GM18873 (cell line): ENCODE measurements around the gene MERTK.
"Not testable (repeated sequence)": the region's sequence is repeated elsewhere in the genome, so short reads cannot be mapped to it uniquely, and the experiment has no call there.

Experiments
- ATAC-seq: cut with Tn5 transposase; IDR thresholded peaks from one replicate; pipeline ENCODE4 v1.9.1; 2021; ENCODE audit warnings: mild to moderate bottlenecking, moderate library complexity, moderate number of reproducible peaks; ENCODE audit not compliant: unreplicated experiment, low FRiP score

MERTK gene

GRCh38 chr2:111897924-111898702 is at the start of gene MERTK:
TSS of gene MERTK (plus strand) at chr2:111898607. CDS start at chr2:111898736, 129 bp downstream.
- no peak for ATAC-seq

DNA sequence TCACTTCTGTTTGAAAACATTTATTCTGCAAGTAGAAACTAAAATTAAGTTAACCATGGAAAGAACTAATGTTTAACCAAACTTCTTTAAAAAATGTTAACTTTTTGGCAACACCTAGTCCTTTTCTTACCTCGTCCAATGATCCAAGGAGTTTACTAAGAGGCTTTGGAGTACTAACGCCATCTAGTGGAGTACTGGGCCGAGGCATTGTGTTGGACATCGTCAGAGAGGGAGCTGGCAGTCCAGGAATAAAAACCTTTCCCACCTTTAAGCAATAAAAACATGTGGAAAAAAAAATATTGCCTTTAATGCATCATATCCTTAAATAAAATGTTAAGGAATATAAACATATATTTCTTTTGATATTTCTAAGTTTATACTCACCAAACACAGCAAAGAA is 47.8 kb upstream of the MERTK start:
- ATAC-seq, result not testable (repeated sequence)

- not testable (repeated sequence) for ATAC-seq
These were observed 45.9 kb upstream of the MERTK start for GRCh38 chr2:111852544-111852943.

DNA sequence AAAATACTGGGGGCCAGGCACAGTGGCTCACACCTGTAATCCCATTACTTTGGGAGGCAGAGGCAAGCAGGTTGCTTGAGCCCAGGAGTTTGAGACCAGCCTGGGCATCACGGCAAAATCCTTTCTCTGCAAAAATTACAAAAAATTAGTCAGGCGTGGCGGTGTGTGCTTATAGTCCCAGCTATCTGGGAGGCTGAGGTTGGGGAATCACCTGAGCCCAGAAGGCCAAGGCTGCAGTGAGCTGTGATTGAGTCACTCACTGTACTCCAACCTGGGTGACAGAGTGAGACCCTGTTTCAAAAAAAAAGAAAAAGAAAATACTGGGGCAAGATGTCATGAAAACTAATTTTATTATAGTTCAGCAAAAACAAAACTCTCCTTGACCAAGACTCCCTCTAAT is 38.4 kb upstream of the MERTK start:
- ATAC-seq, result not testable (repeated sequence)

GRCh38 chr2:111865124-111865523 is 33.3 kb upstream of the MERTK start:
- not testable (repeated sequence) for ATAC-seq

DNA sequence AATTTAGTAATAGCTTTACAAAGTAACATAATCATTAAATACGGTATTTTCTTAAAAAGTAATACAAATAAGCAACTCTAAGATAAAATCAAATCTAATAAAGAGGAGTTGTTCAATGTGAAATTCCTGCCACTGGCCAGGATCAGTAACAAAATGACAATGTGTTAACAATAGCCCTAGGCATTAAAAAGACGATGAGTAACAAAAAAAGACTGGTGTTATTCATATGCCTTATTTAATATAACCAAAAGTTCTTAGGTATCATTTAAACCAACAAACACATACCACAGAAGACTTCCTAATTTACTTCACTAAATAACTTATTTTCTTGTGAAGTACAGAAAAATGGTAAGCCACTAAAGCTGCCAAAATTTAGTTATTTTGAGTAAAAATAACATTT is 25.6 kb upstream of the MERTK start:
- ATAC-seq, result not testable (repeated sequence)

DNA sequence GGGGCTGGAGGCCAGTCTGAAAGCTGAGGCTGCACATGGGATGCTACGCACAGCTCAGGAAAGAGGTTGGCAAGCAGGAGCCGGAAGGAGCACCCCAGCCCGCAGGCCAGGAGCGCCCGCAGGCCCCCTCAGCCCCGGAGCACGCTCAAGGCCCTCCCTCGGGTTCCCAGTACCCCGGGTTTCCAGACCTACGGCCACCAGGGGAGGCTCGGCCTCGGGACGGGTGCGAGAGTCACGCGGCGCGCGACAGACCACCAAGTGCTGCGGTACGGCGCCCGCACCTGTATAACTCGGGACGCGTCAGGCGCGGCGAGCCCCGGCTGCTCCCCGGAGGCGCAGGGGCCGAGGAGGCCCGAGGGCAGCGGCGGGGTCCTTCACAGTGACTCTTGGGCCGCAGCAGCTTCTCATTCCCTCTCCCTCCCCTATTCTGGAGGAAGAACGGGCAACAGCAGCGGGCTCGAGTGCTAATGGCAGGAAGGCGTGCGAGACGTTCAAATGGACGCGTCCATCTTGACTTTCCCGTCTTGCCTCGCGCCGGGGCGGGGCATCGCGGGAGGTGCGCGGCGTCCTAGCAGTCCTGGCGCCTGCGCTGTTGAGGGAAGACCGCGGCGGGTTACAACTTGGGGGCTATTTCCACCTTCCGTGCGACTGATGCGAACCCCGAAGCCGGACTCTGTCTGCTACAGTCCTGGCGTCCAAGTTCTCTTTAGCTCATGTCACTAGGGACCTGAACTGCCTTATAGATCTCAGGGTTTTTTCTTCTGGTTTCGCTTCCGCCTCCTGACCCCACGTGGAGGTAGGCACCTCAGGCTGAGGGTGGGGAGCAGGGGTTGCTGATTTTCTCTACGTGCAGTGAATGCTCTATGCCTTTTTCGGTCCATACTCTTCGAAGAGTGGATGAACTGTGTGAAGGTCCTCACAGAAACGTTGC is 14.5 kb upstream of the MERTK start, which contains the start of gene ANAPC1:
TSS of gene ANAPC1 (minus strand) at position 533 of the 931 bp plus-strand sequence. CDS start 3,368 bp downstream, outside the sequence.
- ATAC-seq, result peak; percentile 76

- ATAC-seq, result no peak
These were observed 13.8 kb upstream of the MERTK start for GRCh38 chr2:111884592-111884964.

GRCh38 chr2:111896024-111896423 is 2.4 kb upstream of the MERTK start:
- no peak for ATAC-seq

DNA sequence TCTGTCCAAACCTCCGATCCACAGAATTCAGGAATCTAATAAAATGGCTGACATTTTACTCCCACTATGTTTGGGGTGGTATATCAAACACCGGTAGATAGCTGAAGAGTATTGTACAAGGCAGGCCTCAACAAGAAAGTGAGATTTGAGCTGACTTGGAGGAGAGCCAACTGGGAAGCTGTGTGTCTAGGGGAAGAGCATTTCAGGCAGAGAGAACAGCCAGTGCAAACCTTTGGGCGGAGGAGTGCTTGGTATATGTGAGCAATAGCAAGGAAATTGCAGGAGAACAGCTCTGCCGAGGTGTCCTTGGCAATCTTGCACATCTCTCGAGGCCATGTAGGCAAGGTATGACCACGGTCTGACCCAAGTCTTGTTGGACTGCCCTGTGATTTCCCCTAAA is 1.8 kb upstream of the MERTK start:
- ATAC-seq, result no peak

GRCh38 chr2:111897630-111897923 is 830 bp upstream of the MERTK start:
- no peak for ATAC-seq

DNA sequence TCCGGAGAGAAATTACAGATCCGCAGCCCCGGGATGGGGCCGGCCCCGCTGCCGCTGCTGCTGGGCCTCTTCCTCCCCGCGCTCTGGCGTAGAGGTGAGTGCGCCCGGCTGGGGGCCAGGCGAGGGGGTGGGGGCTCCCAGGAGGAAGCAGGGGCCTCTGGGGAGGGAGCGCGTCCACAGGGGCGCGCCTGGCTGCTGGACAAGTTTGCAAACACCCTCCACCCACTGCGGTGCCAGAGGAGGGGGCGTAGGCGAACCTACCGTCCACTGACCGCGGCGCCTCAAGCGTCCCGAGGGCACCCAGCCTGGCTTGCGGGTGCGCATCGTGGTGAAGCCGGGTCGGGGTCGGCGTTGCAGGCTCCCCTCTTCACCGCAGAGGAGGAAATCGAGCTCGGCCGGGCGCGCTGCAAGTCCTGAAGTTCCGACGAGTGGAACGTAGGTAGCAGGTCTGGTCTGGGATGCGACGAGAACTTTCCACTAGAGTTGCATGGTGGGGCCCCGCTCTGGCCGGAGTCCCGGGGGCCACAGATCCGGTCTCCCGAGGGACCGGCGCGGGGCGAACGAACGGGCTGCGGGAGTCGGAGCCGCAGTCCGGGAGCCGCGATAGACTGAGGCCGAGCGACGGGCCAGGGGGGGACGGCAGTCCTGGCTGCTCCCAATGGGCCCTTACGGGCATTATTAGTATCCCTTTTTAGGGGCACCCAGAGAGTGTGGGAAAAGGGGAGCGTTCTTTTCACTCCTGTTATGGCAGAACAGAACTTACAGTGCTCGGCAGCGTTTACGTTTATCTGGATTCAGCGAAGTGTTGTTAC is 502 bp downstream of the MERTK start:
- no peak for ATAC-seq

GRCh38 chr2:111900859-111901258 is 2.5 kb downstream of the MERTK start:
- no peak for ATAC-seq

GRCh38 chr2:111903516-111903915 is 5.1 kb downstream of the MERTK start:
- ATAC-seq, result no peak

DNA sequence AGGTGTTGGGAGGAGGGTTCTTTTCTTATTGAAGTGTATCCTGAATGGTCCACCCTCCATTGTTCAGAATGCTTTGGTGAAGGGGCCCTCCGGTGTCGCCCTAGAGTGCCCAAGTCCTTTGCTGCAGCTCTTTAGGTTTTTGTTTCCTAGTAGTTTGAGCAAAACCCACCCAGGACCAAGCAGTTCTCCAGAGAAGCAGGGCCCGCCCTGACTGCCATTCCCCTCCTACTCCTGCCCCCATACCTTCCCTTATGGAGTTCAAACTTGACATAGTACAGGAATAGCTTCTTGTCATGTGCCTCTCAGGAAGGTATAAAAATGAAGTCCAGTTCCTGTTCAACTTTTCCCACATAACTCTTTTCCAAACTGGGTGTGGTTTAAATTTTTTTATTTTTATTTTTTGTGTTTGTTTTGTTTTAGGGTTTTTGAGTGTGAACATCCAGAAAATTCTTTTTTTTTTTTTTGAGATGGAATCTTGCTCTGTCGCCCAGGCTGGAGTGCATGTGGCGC is 5.6 kb downstream of the MERTK start:
- no peak for ATAC-seq

- no peak for ATAC-seq
These were observed 6.5 kb downstream of the MERTK start for GRCh38 chr2:111904726-111905474.

GRCh38 chr2:111905475-111905869 is 7.1 kb downstream of the MERTK start:
- not testable (repeated sequence) for ATAC-seq

- no peak for ATAC-seq
These were observed 7.8 kb downstream of the MERTK start for GRCh38 chr2:111905990-111906735.

DNA sequence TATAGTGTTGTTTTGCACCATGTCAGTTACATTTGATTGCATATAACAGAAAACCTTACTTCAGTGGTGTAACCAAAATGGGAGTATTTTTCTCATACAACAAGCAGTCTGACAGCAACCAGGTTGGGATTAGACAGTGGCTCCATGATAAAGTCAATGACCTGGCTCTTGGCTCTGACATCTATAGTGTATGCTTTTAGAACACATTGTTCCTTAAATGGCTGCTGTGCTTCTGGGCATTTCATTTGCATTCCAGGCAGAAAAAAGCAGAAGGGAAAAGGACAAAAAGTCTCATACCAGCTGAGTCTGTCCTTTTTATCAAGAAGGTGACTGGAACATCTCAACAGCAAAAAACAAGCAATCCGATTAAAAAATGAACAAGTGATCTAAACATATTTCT is 10.2 kb downstream of the MERTK start:
- no peak for ATAC-seq
